HCT116 (cell line): ENCODE results near the gene SEMA3E. TPM values are rescaled to one million over a fixed set of nuclear protein-coding genes. Genes with fewer than 3 reads are reported as not detected.

Experiments
- ATAC-seq: fragments of 200-7000 bp; cut with Tn5 transposase; 2 replicates; pipeline ENCODE4 v1.9.1; 2020; ENCODE audit warnings: mild to moderate bottlenecking, moderate library complexity
- BruUV-seq: library from RNA; stranded (reverse); fragments of 400-500 nt; replicated peaks from 2 replicates; lab custom pipeline; 2021; lab: Mats Ljungman, UMichigan
- CTCF ChIA-PET: fragments of 300-600 bp; sonication (Branson Sonifier 250); formaldehyde crosslinking; loops from one replicate; lab custom pipeline; 2021; ENCODE audit warnings: antibody characterized with exemption; lab: Charles Lee
- POLR2A ChIA-PET: fragments of 300-600, 350-600 bp; sonication (Branson Sonifier 250); formaldehyde crosslinking; loops from one replicate; lab custom pipeline; 2021; ENCODE audit warnings: antibody characterized with exemption; lab: Charles Lee
- RAD21 ChIA-PET, 2 experiments: fragments of 300-600 bp; sonication (Branson Sonifier 250); formaldehyde crosslinking; loops; one replicate each; lab custom pipeline; 2023; ENCODE audit warnings: low total read pairs in 2 of 2; ENCODE audit not compliant: uncharacterized antibody in 2 of 2, unreplicated experiment in 2 of 2, low non-redundant PET in 1 of 2; lab: Charles Lee
- DNase-seq: peaks from one replicate; pipeline ENCODE4 v3.0.0-alpha.2; 2010; ENCODE audit warnings: low read depth, low spot score
- H2AFZ ChIP-seq: fragments of 200-600 bp; shearing (Covaris generic), sonication (generic); 2 replicates; pipeline ENCODE4 v1.6.1; 2017; ENCODE audit warnings: low read depth, mixed run types, mixed read lengths, antibody characterized with exemption, low read length; ENCODE audit not compliant: poor library complexity, severe bottlenecking
- H3K27ac ChIP-seq: 2 replicates; pipeline ENCODE4 v1.5.1; 2012; ENCODE audit warnings: low read depth, low read length
- H3K27me3 ChIP-seq: fragments of 200-600 bp; sonication (generic); 2 replicates; pipeline ENCODE4 v1.6.1; 2016; ENCODE audit warnings: mixed run types, low read length, mixed read lengths; ENCODE audit not compliant: insufficient read depth
- H3K36me3 ChIP-seq, 2 experiments: fragments of 200-500 bp in 1 of 2; fragments of 200-600 bp in 1 of 2; sonication (Bioruptor generic) in 1 of 2; sonication (generic) in 1 of 2; 2 replicates each; pipeline versions ENCODE4 v1.5.1 to v1.6.1; 2014 to 2016; ENCODE audit warnings: low read length in 2 of 2, inconsistent platforms in 1 of 2, mixed read lengths in 1 of 2, mixed run types in 1 of 2; ENCODE audit not compliant: insufficient read depth in 2 of 2, control insufficient read depth in 1 of 2
- H3K4me1 ChIP-seq, 2 experiments: fragments of 200-600 bp in 1 of 2; sonication (generic) in 1 of 2; 2 replicates each; pipeline versions ENCODE4 v1.5.1 to v1.6.1; 2012 to 2017; ENCODE audit warnings: low read length in 2 of 2, inconsistent platforms in 1 of 2, mild to moderate bottlenecking in 1 of 2, mixed read lengths in 1 of 2, mixed run types in 1 of 2, moderate library complexity in 1 of 2; ENCODE audit not compliant: insufficient read depth in 2 of 2, control insufficient read depth in 1 of 2
- H3K4me2 ChIP-seq: fragments of 200-600 bp; sonication (generic); 2 replicates; pipeline ENCODE4 v1.6.1; 2017; ENCODE audit warnings: mixed run types, low read length, mixed read lengths
- H3K4me3 ChIP-seq, 2 experiments: fragments of 200-600 bp in 1 of 2; sonication (generic) in 1 of 2; replicated peaks in 1 of 2; 2 replicates each; pipeline ENCODE4 v1.5.1; 2011 to 2016; ENCODE audit warnings: low read length in 2 of 2, control low read depth in 1 of 2, low read depth in 1 of 2, mild to moderate bottlenecking in 1 of 2, mixed read lengths in 1 of 2, mixed run types in 1 of 2
- H3K79me2 ChIP-seq: fragments of 200-600 bp; sonication (generic); 2 replicates; pipeline ENCODE4 v1.6.1; 2017; ENCODE audit warnings: mild to moderate bottlenecking, mixed run types, low read length, moderate library complexity, mixed read lengths; ENCODE audit not compliant: insufficient read depth
- H3K9ac ChIP-seq: fragments of 200-600 bp; sonication (generic); 2 replicates; pipeline ENCODE4 v1.6.1; 2016; ENCODE audit warnings: low read length, mixed read lengths
- H3K9me2 ChIP-seq: fragments of 200-600 bp; sonication (generic), shearing (Covaris generic); 2 replicates; pipeline ENCODE4 v1.6.1; 2017; ENCODE audit warnings: mixed run types, mild to moderate bottlenecking, moderate library complexity; ENCODE audit not compliant: insufficient read depth
- H3K9me3 ChIP-seq, 2 experiments: fragments of 200-500 bp in 1 of 2; fragments of 200-600 bp in 1 of 2; sonication (Bioruptor generic) in 1 of 2; sonication (generic) in 1 of 2; 2 replicates each; pipeline ENCODE4 v1.6.1; 2014 to 2017; ENCODE audit warnings: low read length in 2 of 2, mixed read lengths in 2 of 2, inconsistent platforms in 1 of 2, low read depth in 1 of 2, mild to moderate bottlenecking in 1 of 2, mixed run types in 1 of 2, moderate library complexity in 1 of 2; ENCODE audit not compliant: control insufficient read depth in 1 of 2, insufficient read depth in 1 of 2
- H4K20me1 ChIP-seq: fragments of 200-600 bp; sonication (generic), shearing (Covaris generic); 2 replicates; pipeline ENCODE4 v1.6.1; 2017; ENCODE audit warnings: mixed run types, mild to moderate bottlenecking, moderate library complexity; ENCODE audit not compliant: insufficient read depth
- CEBPB ChIP-seq: IDR thresholded peaks from 2 replicates; pipeline ENCODE4 v1.6.1; 2012; ENCODE audit warnings: low read depth
- CTCF ChIP-seq, 3 experiments: fragments of 200-600 bp in 1 of 3; sonication (generic) in 1 of 3; IDR thresholded peaks in 2 of 3; conservative IDR thresholded peaks in 1 of 3; 2 replicates each; pipeline ENCODE4 v1.5.1; 2012 to 2017; ENCODE audit warnings: low read depth in 2 of 3, low read length in 2 of 3, antibody characterized with exemption in 1 of 3, borderline replicate concordance in 1 of 3, control low read depth in 1 of 3, mild to moderate bottlenecking in 1 of 3, mixed read lengths in 1 of 3, mixed run types in 1 of 3, moderate library complexity in 1 of 3; ENCODE audit not compliant: insufficient read depth in 1 of 3
- FOSL1 ChIP-seq: IDR thresholded peaks from 2 replicates; pipeline ENCODE4 v1.6.1; 2012; ENCODE audit warnings: low read depth
- JUND ChIP-seq: IDR thresholded peaks from 2 replicates; pipeline ENCODE4 v1.6.1; 2012
- MAX ChIP-seq: IDR thresholded peaks from 2 replicates; pipeline ENCODE4 v1.6.1; 2012
- POLR2A ChIP-seq: IDR thresholded peaks from 2 replicates; pipeline ENCODE4 v1.7.0; 2011; ENCODE audit warnings: borderline replicate concordance; ENCODE audit not compliant: insufficient read depth, insufficient read length; ENCODE audit errors: extremely low read depth
- RAD21 ChIP-seq: IDR thresholded peaks from 2 replicates; pipeline ENCODE4 v1.6.1; 2012; ENCODE audit warnings: low read depth, mild to moderate bottlenecking
- REST ChIP-seq: IDR thresholded peaks from 2 replicates; pipeline ENCODE4 v1.6.1; 2012; ENCODE audit warnings: low read depth
- SP1 ChIP-seq: IDR thresholded peaks from 2 replicates; pipeline ENCODE4 v1.6.1; 2012; ENCODE audit warnings: low read depth
- TCF7L2 ChIP-seq: IDR thresholded peaks from 2 replicates; pipeline ENCODE4 v1.7.0; 2011; ENCODE audit warnings: borderline replicate concordance, inconsistent platforms; ENCODE audit not compliant: insufficient read depth, insufficient read length; ENCODE audit errors: extremely low read depth
- intact Hi-C: fragments of 100-400 bp; cut with micrococcal nuclease; formaldehyde crosslinking; loops from 2 replicates; pipeline ENCODE4 v1.10.0; 2022
- total RNA-seq: library from RNA; stranded (reverse); gene quantifications from one replicate; pipeline ENCODE4 v1.2.1, GENCODE V29; 2021; ENCODE audit not compliant: unreplicated experiment

SEMA3E gene
- total RNA-seq, 1 experiment from 2014 or later: 1.6 TPM

DNA sequence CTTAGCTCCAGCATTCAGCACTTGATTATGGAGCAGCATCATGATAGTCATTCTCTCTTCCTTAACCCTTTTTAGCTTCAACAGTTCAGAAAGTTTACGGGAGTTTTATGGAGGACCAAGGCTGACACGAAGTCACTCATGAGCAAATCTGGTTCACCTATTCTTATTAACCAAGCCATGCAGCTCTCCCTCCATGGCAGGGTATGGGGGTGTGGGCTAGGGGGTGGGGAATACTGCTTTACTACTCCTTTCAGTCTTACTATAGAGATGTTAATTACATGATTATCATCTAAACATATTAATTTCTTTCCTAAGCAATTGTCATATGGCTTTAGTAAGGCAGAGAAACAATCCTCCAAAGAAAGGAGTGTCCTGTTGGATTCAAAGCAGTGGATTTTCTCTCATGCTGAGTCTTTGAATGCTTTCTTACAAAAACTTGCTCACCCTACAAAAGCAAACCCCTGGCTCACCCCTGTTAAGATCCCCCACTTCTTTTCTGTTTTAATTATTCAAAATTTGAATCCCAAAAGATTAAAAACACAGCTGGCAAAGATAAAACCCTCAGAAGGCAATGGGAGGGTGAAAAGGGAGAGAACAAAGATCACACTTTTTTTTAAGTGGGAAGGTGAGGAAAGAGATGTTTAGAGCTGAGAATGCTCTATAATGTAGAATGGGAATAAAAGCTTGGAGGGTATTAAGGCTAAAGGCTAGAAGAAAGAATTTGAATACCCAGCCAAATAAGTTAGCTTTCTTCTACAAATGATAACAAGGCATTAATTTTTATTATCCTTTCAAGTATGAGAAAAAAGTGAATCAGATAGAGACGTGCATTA is 46.4 kb upstream of the SEMA3E start:
- Histone ChIP-seq H3K9ac (no peak overlapping the region), H3K36me3 (no peaks in the 10 kb centered on the region), H3K4me3 (no peak overlapping the region), H3K4me2 (no peak overlapping the region), H3K27ac (no peak overlapping the region), H2AFZ (no peak overlapping the region), H4K20me1 (no peaks in the 10 kb centered on the region), H3K27me3 (no peaks in the 10 kb centered on the region), H3K79me2 (no peaks in the 10 kb centered on the region), H3K9me3 (no peaks in the 10 kb centered on the region)
- CTCF ChIA-PET: no interaction called here
- RAD21 ChIA-PET: no interaction called here
- no TSS peak for BruUV-seq
- POLR2A ChIA-PET: no interaction called here
- ATAC-seq: no peak
- intact Hi-C loops: no loop called here
- TF ChIP-seq SP1 (no peak), CEBPB (no peak), TCF7L2 (no peak), POLR2A (no peak), MAX (no peak), FOSL1 (no peak), CTCF (IDR thresholded peaks at IDR 0.05 in 2 of 3, conservative IDR thresholded peaks at IDR 0.05 in 1 of 3; ENCODE audit: borderline replicate concordance in 1 of 3, insufficient read depth in 1 of 3, low read depth in 2 of 3, low read length in 2 of 3) (no peak), RAD21 (no peak), JUND (no peak), REST (no peak)
- TF ChIP-seq, all 23 proteins: peak for 0
- no peak for DNase-seq
- H3K9me2 ChIP-seq: no peaks in the 10 kb centered on the region
- no peaks in the 10 kb centered on the region for H3K4me1 ChIP-seq
